HG03460 (cell line): ENCODE results near the gene FBXW7.

Experiments used
- ATAC-seq: cut with Tn5 transposase; IDR thresholded peaks from one replicate; pipeline ENCODE4 v1.9.1; 2021; ENCODE audit not compliant: unreplicated experiment

FBXW7 gene

DNA sequence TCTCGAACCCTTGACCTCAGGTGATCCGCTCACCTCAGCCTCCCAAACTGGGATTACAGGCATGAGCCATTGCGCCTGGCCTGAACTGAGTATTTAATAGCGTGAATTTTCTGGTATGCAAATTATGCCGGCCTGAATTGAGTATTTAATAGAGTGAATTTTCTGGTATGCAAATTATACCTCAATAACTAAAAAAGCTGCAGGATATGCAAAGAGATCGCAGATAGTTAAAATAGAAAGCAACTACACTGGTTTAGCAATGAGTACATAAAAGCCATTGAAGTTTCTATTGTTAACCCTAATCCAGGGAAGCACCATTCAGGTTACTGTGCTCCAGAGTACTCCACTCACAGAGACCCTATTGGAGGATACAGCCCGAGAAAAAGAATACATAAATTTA is 22.8 kb downstream of the FBXW7 start:
- no peak for ATAC-seq

DNA sequence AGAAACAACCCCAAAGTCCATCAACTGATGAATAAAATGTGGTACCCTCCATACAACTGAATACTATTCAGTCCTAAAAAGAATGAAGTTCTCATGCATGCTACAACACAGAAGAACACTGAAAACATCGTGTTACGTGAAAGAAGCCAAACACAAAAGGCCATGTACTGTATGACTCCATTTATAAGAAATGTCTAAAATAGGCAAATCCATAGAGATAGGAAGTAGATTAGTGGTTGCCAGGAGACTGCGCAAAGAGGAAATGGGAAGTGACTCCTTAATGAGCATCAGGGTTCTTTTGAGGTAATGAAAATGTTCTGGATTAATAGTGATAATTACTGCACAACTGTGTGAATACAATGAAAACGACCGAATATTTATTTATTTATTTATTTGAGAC is 23.4 kb downstream of the FBXW7 start:
- no peak for ATAC-seq

DNA sequence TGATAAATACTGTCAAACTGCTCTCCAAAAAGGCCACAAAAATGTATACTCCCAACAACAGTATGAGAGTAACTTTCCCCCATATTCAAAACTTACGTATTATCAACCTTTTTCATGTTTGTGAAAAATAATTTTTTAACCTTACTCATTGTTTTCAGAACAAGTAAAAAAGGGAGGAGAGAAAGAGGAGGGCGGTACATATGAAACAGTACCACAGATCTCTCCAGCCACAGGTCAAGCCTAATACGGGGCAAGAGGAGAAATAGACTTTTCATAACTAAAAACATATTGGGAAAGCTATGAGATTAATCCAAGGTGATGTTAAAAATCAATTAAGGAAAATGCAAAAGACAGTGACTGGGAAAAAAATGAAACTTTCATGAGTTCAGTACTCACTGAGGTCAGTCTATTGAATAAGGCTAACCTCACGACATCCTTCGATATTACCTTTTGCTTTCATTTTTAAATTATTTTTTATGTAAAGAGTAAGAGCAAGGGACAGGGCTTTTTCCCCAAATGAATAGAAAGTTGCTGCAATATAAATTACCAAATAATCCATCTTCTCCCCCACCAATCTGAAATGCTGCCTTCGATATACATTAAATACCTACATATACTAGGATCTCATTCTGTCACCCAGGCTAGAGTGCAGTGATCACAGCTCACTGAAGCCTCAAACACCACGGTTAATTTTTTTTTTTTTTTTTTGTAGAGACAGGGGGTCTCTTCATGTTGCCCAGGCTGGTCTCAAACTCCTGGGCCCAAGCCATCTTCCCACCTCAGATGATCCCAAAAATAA is 25.3 kb downstream of the FBXW7 start:
- no peak for ATAC-seq

DNA sequence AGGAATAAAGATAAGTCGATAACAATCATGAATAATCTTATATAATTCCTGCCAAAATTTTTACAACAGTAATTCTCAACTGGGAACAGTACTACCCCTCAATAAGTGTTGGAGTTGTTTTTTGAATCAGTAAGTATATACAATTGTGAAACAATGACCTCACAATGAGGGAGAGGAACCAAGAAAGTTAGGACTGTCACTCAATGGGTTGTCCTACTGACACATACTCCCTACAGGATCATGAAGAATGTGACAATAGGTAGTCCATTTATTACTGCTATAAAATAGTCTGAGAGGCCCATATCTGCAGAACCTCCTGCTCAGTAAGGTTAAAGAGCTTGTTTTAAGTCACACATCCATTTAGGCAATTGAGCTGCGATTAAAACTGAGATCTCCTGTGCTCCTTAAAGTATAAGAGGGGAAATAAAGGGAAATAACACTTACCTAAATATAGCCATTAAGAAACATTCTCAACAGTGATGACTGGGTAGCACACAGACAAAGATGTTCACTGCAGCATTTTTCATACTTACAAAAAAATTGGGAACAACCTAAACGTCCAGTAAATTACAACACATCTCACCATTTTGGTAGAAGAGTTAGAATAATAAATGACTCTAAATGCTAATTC is 26.2 kb downstream of the FBXW7 start:
- no peak for ATAC-seq

DNA sequence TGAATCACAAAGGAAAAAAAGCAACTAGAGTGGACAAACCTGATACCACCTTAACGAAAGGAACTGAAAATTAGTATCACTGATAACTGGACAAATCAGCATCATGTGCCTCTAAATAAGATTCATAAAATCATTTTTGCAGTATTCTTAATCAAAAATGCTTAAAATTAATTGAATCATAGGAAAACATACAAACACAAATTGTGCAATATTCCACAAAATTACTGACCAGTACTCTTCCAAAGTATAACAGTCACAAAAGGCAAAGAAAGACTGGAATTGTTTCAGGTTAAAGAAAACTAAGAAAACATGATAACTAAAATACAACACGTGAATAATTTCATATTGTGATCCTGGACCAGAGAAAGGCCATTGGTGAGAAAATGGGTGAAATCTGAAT is 27.1 kb downstream of the FBXW7 start:
- no peak for ATAC-seq

DNA sequence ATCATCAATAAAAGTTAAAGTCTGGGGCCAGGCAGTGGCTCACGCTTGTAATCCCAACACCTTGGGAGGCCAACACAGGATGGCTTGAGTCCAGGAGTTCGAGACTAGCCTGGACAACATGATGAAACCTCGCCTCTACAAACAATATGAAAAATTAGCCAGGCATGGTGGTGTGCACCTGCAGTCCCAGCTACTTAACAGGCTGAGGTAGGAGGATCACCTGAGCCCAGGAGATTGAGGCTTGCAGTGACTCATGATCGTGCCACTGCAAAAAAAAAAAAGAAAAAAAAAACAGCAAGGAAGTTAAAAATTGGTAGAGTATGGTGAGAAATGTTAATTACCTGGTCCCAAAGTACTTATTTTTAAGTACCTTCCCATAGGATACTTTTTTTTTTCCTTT is 27.5 kb downstream of the FBXW7 start:
- no peak for ATAC-seq

DNA sequence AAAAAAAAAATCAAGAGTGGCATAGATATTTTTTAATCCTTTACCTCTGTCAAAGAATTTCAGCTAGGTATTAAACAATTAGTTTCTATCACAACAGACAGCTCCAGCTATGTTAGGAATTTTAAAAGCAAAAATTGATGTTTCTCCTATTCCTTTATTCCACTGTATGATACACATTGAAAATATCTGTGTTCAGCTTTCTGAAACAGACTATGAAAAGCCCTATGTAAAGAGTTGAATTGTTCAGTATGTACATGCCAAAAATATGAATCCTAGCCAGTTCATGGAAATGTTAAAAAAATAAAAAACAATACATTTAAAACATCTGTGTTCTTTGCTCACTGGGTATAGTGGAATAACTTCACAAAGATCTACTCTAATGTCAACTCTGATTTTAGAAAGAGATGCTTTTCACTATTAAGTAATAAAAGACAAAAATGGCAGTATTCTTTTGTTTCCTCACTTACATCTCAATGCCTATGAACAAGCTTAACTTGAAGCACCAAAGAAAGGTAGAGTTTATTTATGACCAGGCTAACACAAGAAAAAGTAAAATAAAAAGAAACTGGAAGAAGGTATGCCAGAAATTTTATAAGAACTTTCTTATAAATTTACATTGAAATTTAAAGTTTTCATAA is 32.1 kb downstream of the FBXW7 start:
- no peak for ATAC-seq

DNA sequence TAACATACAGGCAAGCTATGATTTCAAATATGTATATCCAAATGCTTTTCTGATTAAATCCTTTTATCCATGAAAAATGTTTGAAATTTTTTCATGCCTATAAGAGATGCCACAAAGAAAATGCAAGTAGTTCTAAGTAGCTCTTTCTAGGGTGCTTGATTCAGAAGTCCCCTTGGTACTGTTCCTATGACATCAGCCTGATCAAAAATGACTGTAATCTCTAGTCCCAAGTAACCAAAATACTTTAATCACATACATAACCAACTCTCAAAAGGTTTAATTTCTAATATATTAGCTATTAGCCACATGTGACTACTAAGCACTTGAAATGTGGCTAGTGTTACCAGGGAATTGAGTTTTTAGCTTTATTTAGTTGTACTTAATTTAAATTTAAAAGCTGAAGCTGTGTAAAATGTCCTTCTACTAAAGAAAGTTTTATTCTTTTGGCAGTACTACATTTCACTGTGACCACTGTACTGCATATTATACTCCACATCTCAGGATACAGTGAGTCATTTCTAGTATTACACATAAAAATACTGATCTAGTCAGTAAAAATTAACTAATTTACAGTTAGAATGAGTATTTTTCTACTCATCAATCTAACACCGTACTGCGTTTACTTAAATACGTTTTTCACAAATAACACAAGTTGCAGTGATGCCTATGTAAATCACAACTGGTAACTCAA is 33.9 kb downstream of the FBXW7 start:
- ATAC-seq = peak; percentile 43

DNA sequence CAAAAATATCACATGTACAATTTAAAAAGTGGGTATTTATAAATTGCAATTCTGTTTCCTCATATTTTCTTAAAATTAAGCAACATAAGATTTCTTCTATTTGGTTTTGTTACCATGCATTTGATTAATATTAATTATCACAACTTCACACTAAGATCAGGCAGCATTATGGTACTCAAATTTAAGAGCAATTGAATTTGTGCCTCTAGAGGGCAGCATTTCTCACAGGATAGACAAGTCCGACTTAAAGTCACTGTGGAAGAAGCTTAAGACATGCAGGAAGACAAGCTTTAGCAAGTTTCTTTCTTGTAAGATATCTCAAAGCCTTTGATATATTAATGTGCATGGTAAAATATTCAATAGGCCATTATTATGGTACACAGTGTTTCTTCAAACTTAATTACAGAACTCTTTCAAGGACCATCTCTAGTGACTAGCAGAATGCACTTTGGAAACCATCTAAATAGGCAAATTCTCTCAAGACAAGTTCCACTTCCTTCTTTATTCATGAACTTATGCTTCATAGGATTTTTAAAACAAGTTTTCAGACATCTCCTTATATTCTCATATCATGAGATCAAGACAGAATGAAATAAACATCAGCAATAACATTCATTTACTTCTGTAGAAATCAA is 35.0 kb downstream of the FBXW7 start:
- no peak for ATAC-seq

DNA sequence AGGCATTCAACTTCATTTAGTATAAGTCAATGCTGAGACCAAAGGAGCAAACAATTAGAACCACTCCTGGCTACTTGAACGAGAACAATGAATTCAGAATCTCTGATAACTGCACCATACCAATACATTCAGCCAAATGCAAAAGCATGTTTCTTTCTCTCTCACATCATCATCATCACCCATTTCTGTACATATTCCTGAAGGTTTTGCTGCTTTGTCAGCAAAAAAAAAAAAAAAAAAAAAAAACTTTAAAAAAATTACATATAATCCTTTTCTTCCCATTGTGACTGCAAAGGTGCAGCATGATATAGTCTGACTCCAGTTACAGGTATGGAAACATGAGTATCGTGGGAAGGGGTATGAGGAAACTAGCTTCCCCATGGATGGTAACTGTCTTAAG is 35.6 kb downstream of the FBXW7 start:
- no peak for ATAC-seq

DNA sequence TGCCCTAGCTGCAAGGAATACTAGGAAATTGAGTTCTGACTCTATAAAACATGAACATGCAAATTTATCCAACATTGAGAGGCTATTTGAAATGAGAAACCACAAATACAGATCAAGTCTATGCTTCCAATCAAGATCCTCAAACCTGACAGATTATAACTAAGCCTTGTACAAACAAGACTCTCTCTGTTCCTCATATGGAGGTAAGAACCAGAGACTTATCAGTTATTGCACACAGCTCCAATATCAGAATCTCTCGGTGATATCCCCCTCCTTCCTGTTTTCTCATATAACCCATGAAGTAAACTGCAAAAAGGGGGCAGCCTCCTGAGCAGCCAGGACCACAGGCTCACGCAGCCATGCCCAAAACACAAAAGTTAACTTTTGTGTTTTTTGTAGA is 36.5 kb downstream of the FBXW7 start:
- ATAC-seq = no peak

DNA sequence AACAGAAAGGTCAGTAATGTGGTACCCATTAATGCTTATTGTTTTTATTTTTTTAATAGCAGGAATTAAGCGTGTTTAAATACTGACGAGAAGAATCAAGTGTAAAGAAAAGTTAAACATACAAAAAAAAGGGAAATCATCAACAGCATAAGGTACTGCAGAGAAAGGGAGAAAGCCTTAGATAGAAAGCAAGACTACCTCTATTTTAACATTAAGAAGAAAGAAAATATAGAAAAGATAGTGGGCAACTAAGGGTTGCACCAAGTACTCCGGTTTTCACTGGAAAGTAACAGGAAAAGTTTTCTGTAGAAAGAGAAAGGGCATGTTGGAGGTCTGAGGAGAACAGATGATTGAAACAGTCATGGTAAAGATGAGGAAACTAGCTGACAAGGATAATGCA is 41.9 kb downstream of the FBXW7 start:
- no peak for ATAC-seq

DNA sequence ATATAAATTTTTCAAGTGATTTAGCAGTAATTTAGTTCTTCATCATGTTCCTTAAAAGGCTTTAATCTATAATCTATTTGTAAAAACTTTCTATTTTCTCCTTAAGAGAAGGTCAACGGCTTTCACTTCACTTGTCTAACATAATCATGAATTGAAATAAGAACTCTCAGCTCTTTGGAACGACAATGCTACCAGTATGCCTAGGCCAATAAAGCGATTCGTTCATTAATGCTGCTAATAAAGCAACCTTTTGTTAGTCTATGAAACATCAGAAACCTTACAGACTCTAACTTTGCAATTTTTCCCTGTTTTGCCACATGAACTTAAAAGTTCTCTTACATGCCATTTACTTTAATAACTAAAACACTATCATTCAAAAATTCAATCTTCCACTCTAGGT is 47.6 kb downstream of the FBXW7 start:
- ATAC-seq = no peak

DNA sequence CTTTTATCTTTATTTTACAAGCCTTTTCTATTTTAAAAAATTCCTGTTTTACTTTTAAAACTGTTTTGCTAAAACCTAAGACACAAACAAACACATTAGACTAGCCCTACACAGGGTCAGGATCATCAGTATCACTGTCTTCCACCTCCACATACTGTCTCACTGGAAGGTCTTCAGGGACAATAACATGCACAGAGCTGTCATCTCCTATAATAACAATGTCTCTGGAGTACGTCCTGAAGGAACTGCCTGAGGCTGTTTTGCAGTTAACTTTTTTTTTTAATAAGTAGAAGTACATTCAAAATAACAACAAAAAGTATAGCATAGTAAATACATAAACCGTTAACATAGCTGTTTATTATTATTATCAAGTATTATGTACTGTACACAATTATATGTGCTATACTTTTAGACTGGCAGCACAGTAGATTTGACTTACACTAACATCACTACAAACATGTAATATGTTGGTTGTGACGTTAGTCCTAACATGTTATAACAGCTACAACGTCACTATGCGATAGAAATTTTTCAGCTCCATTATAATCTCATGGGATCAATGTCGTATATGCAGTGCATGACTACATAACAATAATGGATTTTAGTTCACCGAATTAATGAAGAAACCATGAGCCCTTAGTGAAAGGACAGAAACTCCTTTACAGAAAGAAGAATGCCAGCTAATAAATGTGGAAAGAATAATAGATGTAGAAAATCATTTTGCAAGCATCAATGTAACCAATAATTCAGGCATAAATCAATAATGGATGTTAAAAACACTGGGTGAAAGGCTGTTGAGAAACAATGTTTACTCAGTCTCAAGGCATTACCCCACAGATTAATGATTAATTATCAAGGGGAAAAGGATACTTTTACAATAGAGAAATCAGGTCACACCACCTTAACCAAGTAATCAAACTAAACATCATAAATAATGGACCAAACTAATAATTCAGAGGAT is 49.2 kb downstream of the FBXW7 start:
- no peak for ATAC-seq

DNA sequence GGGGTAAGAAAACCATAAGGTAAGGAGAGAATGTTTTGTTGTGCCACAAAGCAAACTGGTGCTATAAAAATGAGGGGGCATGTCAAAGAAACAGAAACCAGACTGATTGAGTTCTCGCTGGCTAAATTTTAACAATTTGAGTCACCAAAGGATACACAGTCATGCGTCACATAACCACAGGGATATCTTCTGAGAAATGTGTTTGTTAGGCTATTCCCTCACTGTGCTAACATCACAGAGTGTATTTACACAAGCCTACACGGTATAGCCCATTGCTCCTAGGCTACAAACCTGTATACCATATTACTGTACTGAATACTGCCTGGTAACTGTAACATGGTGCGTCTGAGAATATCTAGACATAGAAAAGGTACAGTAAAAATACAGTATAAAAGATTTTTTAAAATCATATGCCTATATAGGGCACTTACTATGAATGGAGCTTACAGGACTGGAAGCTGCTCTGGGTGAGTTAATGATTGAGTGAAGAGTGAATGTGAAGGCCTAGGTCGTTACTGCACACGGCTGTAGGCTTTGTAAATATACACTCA is 50.1 kb downstream of the FBXW7 start:
- ATAC-seq = peak; percentile 97

DNA sequence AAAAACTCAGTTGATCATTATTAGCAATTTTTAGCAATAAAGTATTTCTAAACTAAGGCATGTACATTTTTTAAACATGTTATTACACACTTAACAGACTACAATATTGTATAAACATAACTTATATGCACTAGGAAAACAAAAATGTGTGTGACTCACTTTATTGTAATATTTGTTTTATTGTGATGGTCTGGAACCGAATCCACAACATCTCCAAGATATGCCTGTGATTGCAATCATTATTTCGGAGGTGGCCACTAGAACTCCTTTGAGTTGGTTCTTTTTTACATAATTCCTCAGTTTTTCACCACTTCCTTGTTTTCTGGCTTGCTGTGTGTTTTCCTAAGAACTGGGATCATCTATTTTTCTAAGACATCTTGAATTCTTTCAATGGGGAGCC is 53.7 kb downstream of the FBXW7 start:
- ATAC-seq = no peak

DNA sequence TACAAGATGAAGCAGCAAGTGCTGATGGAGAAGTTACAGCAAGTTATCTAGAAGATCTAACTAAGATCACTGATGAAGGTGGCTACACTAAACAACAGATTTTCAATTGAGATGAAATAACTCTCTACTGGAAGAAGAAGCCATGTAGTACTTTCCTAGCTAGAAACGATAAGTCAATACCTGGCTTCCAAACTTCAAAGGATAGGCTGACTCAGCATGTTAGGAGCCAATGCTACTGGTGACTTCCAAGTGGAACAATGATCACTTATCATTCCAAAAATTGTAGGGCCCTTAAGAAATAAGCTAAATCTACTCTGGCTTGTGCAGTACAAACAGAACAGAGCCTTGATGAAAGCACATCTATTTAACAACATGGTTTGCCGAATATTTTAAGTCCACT is 55.0 kb downstream of the FBXW7 start:
- ATAC-seq = no peak

DNA sequence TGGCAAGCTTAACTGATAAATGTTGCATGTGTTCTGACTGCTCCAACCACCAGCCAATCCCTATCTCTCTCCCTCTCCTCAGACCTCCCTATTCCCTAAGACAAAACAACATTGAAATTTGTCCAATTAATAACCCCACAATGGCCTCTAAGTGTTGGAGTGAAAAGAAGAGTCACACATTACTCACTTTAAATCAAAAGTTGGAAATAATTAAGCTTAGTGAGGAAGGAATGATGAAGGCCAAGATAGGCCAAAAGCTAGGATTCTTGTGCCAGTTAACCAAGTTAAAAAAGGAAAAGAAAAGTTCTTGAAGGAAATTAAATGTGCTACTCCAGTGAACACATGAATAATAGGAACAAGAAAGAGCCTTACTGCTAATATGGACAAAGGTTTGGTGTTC is 55.6 kb downstream of the FBXW7 start:
- no peak for ATAC-seq

DNA sequence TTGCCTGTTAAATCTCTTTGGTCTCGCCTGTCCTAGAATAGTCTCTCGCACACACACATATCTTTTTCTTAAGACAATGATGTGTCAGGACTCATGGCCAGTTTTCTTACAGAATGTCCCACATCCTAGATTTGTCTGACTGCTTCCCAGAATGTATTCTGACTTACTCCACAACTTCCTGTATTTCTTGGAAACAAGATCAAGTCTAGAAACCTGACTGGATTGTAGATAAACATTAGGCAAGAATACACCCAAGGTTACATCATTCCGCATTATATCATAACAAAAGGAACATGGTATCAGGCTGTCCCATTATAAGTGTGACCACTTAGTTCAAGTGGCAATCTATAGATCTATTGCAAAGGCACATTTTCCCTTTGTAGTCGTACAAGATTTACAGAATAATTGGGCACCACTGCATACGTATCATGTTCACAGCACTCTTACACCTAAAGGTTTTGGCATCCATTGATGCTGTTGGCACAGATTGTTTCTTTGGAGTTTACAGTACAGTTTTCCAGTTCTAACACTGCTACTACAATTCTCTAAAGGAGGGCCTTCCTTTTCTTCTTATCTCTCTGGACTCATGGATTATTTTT is 56.4 kb downstream of the FBXW7 start:
- no peak for ATAC-seq
